GM12874 (cell line): ENCODE data around the gene MT1F.

ENCODE experiments used
- CTCF ChIP-seq: IDR thresholded peaks from 2 replicates; pipeline ENCODE4 v1.5.1; 2011; ENCODE audit warnings: low read depth, mild to moderate bottlenecking, control low read depth, low read length, moderate library complexity; ENCODE audit not compliant: insufficient read depth

Gene MT1F

GRCh38 chr16:56675685-56676210, 18.0 kb downstream of the MT1F start:
- no peak for TF ChIP-seq CTCF

GRCh38 chr16:56677474-56677873, 19.7 kb downstream of the MT1F start:
- TF ChIP-seq CTCF: no peak

GRCh38 chr16:56679078-56679730, 21.4 kb downstream of the MT1F start:
- TF ChIP-seq CTCF: no peak

- TF ChIP-seq CTCF: no peak
Measured at GRCh38 chr16:56679818-56680217, 22.1 kb downstream of the MT1F start.

GRCh38 chr16:56681939-56682702, 24.4 kb downstream of the MT1F start, which contains the start of gene MT1X:
Gene MT1X (plus strand): TSS chr16:56682470. CDS start chr16:56682541, 71 bp downstream.
- TF ChIP-seq CTCF: no peak

GRCh38 chr16:56682703-56683397, 25.1 kb downstream of the MT1F start:
- TF ChIP-seq CTCF: no peak
